ENCODE measurements around the gene UGT2A3.

Gene UGT2A3

GRCh38 chr4:68909385-68909784 is 42.2 kb downstream of the UGT2A3 start:
- DNase-seq = no peak

DNA sequence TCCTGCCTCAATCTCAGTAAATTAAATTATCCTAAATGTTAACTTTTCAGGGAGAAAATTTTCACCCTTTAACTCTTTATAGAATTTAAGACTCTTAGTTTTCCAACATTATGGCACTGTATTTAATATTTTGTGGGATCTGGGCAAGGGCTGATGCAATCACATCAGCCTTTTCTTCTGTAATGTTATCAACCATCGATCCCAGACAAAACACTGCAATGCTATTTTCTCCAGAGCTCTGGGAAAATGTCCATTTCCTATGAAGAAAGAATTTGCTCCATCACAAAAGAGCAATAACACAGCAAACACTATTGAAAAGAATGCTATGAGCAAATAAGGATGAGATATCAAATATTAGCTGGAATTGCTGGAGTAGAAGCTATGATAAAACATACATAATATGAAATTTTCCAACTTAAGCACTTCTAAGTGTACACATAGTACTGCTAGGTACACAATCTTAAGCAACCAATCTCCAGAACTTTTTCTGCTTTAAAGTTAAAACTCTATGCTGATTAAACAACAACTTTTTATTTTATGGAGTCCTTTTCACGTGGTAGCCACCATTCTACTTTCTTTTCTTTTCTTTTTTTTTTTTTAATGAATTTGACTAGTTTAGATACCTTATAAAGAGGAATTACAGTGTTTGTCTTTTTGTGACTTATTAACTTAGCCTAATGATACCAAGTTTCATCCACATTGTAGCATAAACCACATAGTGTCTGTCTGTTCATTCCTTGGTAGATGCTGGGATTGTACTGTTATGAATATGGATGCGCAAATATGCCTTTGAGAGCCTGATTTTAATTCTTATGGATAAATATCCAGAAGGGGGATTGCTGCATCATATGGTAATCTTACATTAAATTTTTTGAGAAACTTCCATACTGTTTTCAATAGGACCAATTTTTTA is 43.6 kb downstream of the UGT2A3 start:
- no peak for DNase-seq

DNA sequence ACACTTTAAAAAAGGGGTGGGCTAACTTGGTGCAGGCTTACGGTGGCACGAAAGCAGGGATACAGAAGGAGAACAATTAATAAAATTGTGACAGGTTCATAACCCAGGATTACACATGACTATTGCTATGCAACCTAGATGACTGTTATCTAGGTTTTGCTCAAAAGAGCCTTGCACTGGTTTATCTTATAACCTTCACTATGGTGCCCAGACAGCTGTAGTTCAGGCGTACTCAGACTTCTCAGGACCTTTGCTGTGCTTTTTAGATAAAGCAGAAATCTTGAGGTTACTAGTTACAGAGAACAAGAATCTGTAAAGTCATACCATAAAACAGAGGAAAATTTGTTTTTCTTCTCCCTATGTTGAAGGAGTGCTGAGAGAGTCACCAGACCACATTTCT is 44.4 kb downstream of the UGT2A3 start:
- no peak for DNase-seq

DNA sequence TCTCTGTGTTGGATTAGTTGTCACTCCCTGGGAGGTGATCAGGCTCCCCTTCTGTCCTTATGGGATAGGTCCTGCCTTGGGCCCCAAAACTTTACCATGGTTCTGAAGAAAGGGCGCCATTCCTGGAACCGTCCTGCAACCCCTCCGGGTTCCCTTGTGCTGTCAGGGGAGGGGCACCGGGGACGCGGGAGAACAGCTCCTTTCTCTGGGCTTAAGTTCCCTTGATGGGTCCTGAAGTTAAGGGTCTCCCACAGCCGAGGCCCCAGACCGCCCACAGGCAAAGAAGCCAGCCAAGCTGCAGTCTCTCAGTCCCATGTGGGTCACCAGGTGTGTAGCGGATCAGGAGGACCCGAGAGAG is 44.8 kb downstream of the UGT2A3 start:
- no peak for DNase-seq

DNA sequence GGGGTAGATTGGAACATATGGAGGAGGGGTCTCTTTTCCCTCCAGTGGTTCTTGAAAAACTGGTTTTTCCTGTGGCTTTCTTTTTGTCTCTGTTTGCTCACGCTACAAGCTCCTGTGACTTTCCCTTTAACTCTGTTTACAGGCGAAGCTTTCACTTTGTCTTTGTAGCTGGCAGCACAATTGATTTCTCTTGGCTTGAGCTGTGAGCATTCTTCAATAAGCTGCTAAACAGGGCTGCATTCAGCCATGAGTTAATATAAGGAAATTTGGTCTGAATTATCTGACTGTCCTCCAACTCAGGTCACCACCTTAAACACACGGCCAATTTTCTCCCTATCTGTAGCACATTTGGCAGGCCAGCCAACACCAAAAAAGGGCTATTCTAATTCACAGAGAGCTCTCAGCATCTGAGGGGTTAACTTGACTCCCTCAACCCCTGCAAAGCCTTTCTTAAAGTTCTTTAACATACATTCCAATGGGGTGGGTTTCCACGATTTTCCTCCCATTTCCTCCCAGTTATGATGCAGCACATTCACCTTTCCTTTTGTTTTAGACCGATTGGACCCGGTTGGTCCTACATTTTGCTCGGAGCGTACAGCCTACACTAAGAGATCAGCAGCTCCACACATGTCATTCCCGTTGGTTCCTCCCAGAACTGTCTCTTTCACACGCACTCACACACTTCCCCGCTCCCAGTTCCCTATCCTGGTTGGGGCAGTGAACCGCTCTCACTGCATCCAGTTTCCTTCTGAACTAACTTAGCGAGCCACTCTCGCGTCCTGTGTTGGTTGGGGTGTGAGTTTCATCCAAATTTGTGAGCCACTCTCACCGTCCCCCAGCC is 45.4 kb downstream of the UGT2A3 start:
- no peak for DNase-seq

DNA sequence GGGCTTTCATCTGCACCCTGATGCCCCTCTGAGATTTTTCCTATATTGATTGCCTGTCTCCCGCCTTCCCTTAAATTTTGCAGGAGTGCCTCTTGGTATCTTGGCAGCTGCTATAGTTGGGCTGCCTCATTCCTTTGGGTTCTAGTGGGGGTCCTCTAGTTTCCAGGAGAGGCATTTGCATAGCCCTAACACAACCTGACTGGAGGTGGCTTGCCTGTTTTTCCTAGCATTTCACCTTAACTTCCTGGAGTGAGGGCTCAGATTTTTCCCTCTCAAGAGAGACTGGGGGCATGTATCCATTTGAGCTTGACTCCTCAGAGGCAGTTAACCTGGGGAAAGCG is 46.0 kb downstream of the UGT2A3 start:
- no peak for DNase-seq

DNA sequence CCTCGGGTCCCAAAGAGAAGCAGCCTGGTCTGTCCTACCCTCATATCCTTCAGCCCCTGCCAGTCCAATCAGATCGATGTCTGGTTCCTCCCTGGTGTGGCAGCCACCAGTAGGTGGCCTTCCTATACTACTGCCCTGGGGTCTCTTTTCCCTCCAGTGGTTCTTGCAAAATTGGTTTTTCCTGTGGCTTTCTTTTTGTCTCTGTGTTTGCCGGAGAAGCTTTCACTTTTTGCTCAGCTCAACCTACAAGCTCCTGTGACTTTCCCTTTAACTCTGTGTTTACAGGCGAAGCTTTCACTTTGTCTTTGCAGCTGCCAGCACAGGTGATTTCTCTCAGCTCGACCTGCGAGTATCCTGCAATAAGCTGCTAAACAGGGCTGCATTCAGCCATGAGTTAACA is 46.8 kb downstream of the UGT2A3 start:
- no peak for DNase-seq

- no peak for DNase-seq
These were observed 54.9 kb downstream of the UGT2A3 start for GRCh38 chr4:68896749-68897148.

- no peak for DNase-seq
These were observed 55.9 kb downstream of the UGT2A3 start for GRCh38 chr4:68895561-68896198.

DNA sequence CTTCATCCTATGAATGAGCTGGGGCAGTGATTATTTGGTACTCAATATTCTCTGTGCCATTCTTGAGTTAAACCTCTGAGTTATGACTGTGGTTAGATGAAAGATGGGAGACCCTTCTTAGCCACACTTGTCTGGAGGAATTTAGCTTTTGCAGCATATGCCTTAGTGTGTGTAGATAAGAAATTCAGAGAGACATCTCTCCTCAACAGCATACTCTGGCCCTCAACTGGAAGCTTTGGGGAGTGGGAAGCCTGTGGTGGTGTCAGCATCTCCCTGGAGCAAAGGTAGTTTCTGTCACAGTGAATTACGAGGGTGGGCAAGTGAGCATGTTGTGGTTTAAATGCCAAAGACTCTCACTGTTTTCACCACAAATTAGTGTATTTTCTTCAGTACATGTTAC is 58.7 kb downstream of the UGT2A3 start:
- no peak for DNase-seq

DNA sequence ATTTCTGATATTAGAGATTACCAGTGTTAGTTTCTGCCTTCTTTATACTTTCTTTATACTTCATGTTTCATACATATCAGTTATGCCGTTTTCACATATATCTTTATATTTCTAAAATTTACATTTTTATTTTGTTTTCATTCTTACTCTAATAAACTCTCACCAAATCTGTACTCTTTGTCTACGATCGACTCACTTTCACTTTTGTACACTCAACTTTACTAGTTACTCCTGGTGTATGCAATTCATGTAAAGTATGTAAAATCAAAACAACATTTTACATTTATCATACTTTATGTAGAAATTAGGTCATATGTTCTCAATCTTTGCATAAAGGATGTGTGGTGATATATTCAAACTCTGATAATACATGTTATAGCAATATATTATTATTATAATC is 59.9 kb downstream of the UGT2A3 start:
- no peak for DNase-seq

- DNase-seq = no peak
These were observed 66.1 kb downstream of the UGT2A3 start for GRCh38 chr4:68885545-68885944.

DNA sequence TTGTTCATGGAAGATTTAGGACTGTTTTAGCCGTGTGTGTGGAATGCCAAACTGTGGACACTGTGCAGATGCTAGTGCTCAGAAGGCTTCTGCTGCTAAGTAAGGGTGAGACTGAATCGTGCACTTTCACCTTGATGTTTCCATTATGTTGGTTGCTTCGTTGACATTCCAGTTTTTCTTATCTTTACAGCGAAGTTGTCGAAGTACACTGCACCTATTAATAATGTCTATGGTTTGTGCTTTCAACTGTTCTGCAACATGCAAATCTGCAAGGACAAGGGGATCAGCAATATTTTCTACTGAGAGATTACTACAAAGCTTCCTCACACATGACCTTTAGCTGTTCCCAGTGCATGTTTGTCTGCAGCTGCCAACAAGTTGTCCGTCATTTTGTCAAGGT is 67.7 kb downstream of the UGT2A3 start:
- DNase-seq = no peak
